ENCODE data around the gene GPSM1.

Gene GPSM1

GRCh38 chr9:136314056-136314416 lies 13.3 kb upstream of the GPSM1 start:
- no peak for DNase-seq (ENCODE audit: low read depth in 1 of 2, low spot score in 1 of 2)
- Histone ChIP-seq H3K27ac (replicated peaks) (no peak overlapping the region), H3K4me3 (replicated peaks; ENCODE audit: insufficient read depth, low read length) (no peak overlapping the region), H3K27me3 (ENCODE audit: insufficient read depth, poor library complexity, severe bottlenecking) (no peaks in the 10 kb centered on the region)
- no peak for TF ChIP-seq REST (IDR thresholded peaks at IDR 0.05; ENCODE audit: insufficient replicate concordance, low read depth)
- TF ChIP-seq POLR2AphosphoS5 (IDR thresholded peaks at IDR 0.05; ENCODE audit: low read depth): no peak
- TF ChIP-seq, protein P1, sequence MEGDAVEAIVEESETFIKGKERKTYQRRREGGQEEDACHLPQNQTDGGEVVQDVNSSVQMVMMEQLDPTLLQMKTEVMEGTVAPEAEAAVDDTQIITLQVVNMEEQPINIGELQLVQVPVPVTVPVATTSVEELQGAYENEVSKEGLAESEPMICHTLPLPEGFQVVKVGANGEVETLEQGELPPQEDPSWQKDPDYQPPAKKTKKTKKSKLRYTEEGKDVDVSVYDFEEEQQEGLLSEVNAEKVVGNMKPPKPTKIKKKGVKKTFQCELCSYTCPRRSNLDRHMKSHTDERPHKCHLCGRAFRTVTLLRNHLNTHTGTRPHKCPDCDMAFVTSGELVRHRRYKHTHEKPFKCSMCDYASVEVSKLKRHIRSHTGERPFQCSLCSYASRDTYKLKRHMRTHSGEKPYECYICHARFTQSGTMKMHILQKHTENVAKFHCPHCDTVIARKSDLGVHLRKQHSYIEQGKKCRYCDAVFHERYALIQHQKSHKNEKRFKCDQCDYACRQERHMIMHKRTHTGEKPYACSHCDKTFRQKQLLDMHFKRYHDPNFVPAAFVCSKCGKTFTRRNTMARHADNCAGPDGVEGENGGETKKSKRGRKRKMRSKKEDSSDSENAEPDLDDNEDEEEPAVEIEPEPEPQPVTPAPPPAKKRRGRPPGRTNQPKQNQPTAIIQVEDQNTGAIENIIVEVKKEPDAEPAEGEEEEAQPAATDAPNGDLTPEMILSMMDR (IDR thresholded peaks at IDR 0.05; ENCODE audit: insufficient read depth, low read length): no peak
- TF ChIP-seq SPI1 (IDR thresholded peaks at IDR 0.05; ENCODE audit: borderline replicate concordance, low read depth): no peak
- no peak for TF ChIP-seq GABPA (IDR thresholded peaks at IDR 0.05; ENCODE audit: low read depth)

DNA sequence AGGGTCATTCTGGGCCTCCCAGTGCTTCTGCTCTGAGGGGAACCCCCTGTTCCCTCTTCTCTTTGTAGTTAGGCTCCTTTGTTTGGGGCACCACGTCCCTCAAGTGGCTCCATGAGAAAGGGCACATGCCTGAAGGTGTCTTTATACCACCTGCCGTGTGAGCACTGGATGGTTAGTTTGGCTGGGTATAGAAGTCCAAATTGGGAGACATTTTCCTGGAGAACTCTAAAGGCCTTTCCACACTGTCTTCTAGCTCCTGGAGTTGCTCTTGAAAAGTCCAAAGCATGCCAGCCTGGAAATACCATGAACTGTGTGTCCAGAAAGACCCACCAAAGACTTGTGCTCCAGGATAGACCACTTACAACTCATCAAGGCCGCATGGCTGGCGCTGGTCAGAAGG lies 12.4 kb upstream of the GPSM1 start:
- Histone ChIP-seq H3K27me3 (ENCODE audit: insufficient read depth, poor library complexity, severe bottlenecking) (no peaks in the 10 kb centered on the region), H3K4me3 (replicated peaks; ENCODE audit: insufficient read depth, low read length) (no peak overlapping the region), H3K27ac (replicated peaks) (no peak overlapping the region)
- no peak for DNase-seq (ENCODE audit: low read depth in 1 of 2, low spot score in 1 of 2)
- no peak for TF ChIP-seq GABPA (IDR thresholded peaks at IDR 0.05; ENCODE audit: low read depth)
- no peak for TF ChIP-seq POLR2AphosphoS5 (IDR thresholded peaks at IDR 0.05; ENCODE audit: low read depth)
- TF ChIP-seq SPI1 (IDR thresholded peaks at IDR 0.05; ENCODE audit: borderline replicate concordance, low read depth): no peak
- TF ChIP-seq REST (IDR thresholded peaks at IDR 0.05; ENCODE audit: insufficient replicate concordance, low read depth): no peak
- TF ChIP-seq, protein P1 (IDR thresholded peaks at IDR 0.05; ENCODE audit: insufficient read depth, low read length): no peak

- Histone ChIP-seq H3K4me3 (replicated peaks; ENCODE audit: insufficient read depth, low read length) (no peak overlapping the region), H3K27me3 (ENCODE audit: insufficient read depth, poor library complexity, severe bottlenecking) (no peaks in the 10 kb centered on the region), H3K27ac (replicated peaks) (no peak overlapping the region)
- DNase-seq (ENCODE audit: low read depth in 1 of 2, low spot score in 1 of 2): no peak
- TF ChIP-seq, protein P1 (IDR thresholded peaks at IDR 0.05; ENCODE audit: insufficient read depth, low read length): no peak
- TF ChIP-seq POLR2AphosphoS5 (IDR thresholded peaks at IDR 0.05; ENCODE audit: low read depth) (no peak), REST (IDR thresholded peaks at IDR 0.05; ENCODE audit: insufficient replicate concordance, low read depth) (no peak), SPI1 (IDR thresholded peaks at IDR 0.05; ENCODE audit: borderline replicate concordance, low read depth) (no peak), GABPA (IDR thresholded peaks at IDR 0.05; ENCODE audit: low read depth) (no peak)
Measured at GRCh38 chr9:136316271-136316751, 11.0 kb upstream of the GPSM1 start.

Data from HL-60 (cell line).